ENCODE measurements around the gene LARGE2. TPM values are rescaled to one million over a fixed set of nuclear protein-coding genes. Genes with fewer than 3 reads are reported as not detected.

LARGE2 gene
- total RNA-seq, 2 experiments from 2014 or later: 0.60 to 1.3 TPM

- no peaks in the 10 kb centered on the region for H4K20me1 ChIP-seq (ENCODE audit: insufficient read depth, low read length)
- BruUV-seq (replicated peaks): no TSS peak
- DNase-seq (ENCODE audit: low spot score): no peak
- ChIA-PET POLR2A (no interaction called here), CTCF (ENCODE audit: unreplicated experiment) (no interaction called here)
- intact Hi-C loops (cut with micrococcal nuclease; ENCODE audit: unreplicated experiment): no loop called here
- H3K4me2 ChIP-seq (ENCODE audit: low read length): no peak overlapping the region
- TF ChIP-seq CTCF (conservative IDR thresholded peaks at IDR 0.05; ENCODE audit: low read length): no peak
- no peaks in the 10 kb centered on the region for H3K9me2 ChIP-seq (ENCODE audit: insufficient read depth, low read length)
- no peaks in the 10 kb centered on the region for H3K4me1 ChIP-seq (ENCODE audit: insufficient read depth, low read length, poor library complexity, severe bottlenecking)
- H2AFZ ChIP-seq (ENCODE audit: low read length): no peak overlapping the region
- no peak overlapping the region for H3K27ac ChIP-seq (ENCODE audit: low read depth, low read length, poor library complexity, severe bottlenecking)
- no peak overlapping the region for H3K4me3 ChIP-seq (ENCODE audit: low read depth, low read length, poor library complexity, severe bottlenecking)
- no peaks in the 10 kb centered on the region for H3K36me3 ChIP-seq (ENCODE audit: insufficient read depth, low read length)
- no peaks in the 10 kb centered on the region for H3K9me3 ChIP-seq (ENCODE audit: low read length)
- no peaks in the 10 kb centered on the region for H3K79me2 ChIP-seq (ENCODE audit: insufficient read depth, low read depth, low read length)
Observed at GRCh38 chr11:45889966-45890365, 32.5 kb upstream of the LARGE2 start.

- BruUV-seq (replicated peaks): no TSS peak
- Histone ChIP-seq H3K79me2 (ENCODE audit: insufficient read depth, low read depth, low read length) (no peaks in the 10 kb centered on the region), H3K4me1 (ENCODE audit: insufficient read depth, low read length, poor library complexity, severe bottlenecking) (no peaks in the 10 kb centered on the region), H3K9me2 (ENCODE audit: insufficient read depth, low read length) (no peaks in the 10 kb centered on the region), H2AFZ (ENCODE audit: low read length) (no peak overlapping the region), H3K36me3 (ENCODE audit: insufficient read depth, low read length) (no peaks in the 10 kb centered on the region), H3K4me2 (ENCODE audit: low read length) (no peak overlapping the region), H4K20me1 (ENCODE audit: insufficient read depth, low read length) (no peaks in the 10 kb centered on the region), H3K9me3 (ENCODE audit: low read length) (no peaks in the 10 kb centered on the region), H3K27ac (ENCODE audit: low read depth, low read length, poor library complexity, severe bottlenecking) (no peak overlapping the region), H3K4me3 (ENCODE audit: low read depth, low read length, poor library complexity, severe bottlenecking) (no peak overlapping the region)
- CTCF ChIA-PET (ENCODE audit: unreplicated experiment): no interaction called here
- intact Hi-C loops (cut with micrococcal nuclease; ENCODE audit: unreplicated experiment): no loop called here
- TF ChIP-seq CTCF (conservative IDR thresholded peaks at IDR 0.05; ENCODE audit: low read length) (no peak), EZH2phosphoT487 (IDR thresholded peaks at IDR 0.05; ENCODE audit: borderline replicate concordance, low read depth, low read length) (no peak)
- POLR2A ChIA-PET: interaction anchor here (0.6 kb wide), 1 partner anchor 114 kb away, joined by 3 read pairs; no protein-coding TSS in a partner anchor
- DNase-seq (ENCODE audit: low spot score): no peak
Observed at GRCh38 chr11:45890886-45891550, 31.4 kb upstream of the LARGE2 start.

GRCh38 chr11:45892856-45893255 is 29.6 kb upstream of the LARGE2 start:
- no peaks in the 10 kb centered on the region for H3K36me3 ChIP-seq (ENCODE audit: insufficient read depth, low read length)
- no peak overlapping the region for H3K4me2 ChIP-seq (ENCODE audit: low read length)
- BruUV-seq (replicated peaks): no TSS peak
- no peaks in the 10 kb centered on the region for H3K9me2 ChIP-seq (ENCODE audit: insufficient read depth, low read length)
- no peak overlapping the region for H3K4me3 ChIP-seq (ENCODE audit: low read depth, low read length, poor library complexity, severe bottlenecking)
- intact Hi-C loops (cut with micrococcal nuclease; ENCODE audit: unreplicated experiment): no loop called here
- no peaks in the 10 kb centered on the region for H3K9me3 ChIP-seq (ENCODE audit: low read length)
- no peak for TF ChIP-seq EZH2phosphoT487 (IDR thresholded peaks at IDR 0.05; ENCODE audit: borderline replicate concordance, low read depth, low read length)
- no peak for TF ChIP-seq CTCF (conservative IDR thresholded peaks at IDR 0.05; ENCODE audit: low read length)
- H3K79me2 ChIP-seq (ENCODE audit: insufficient read depth, low read depth, low read length): no peaks in the 10 kb centered on the region
- H4K20me1 ChIP-seq (ENCODE audit: insufficient read depth, low read length): no peaks in the 10 kb centered on the region
- no peak overlapping the region for H3K27ac ChIP-seq (ENCODE audit: low read depth, low read length, poor library complexity, severe bottlenecking)
- no peak for DNase-seq (ENCODE audit: low spot score)
- CTCF ChIA-PET (ENCODE audit: unreplicated experiment): no interaction called here
- H2AFZ ChIP-seq (ENCODE audit: low read length): no peak overlapping the region
- H3K4me1 ChIP-seq (ENCODE audit: insufficient read depth, low read length, poor library complexity, severe bottlenecking): no peaks in the 10 kb centered on the region
- POLR2A ChIA-PET: interaction anchor here (0.7 kb wide), 1 partner anchor 41 kb away, joined by 3 read pairs; no protein-coding TSS in a partner anchor

Measured in OCI-LY7 (cell line).